Endothelial cell of hepatic sinusoid (primary cell): ENCODE data around the gene CAMTA1.

Source experiments
- in situ Hi-C: cut with HindIII; loops from 2 replicates; pipeline ENCODE4 v1.10.0; 2017; ENCODE audit warnings: low sequenced_read_pairs

Gene CAMTA1

GRCh38 chr1:7566417-7567375 lies 781.4 kb downstream of the CAMTA1 start:
- in situ Hi-C loops: no loop called here

- in situ Hi-C loops: no loop called here
Measured at GRCh38 chr1:7567376-7567775, 782.1 kb downstream of the CAMTA1 start.

- in situ Hi-C loops: no loop called here
Measured at GRCh38 chr1:7568053-7568452, 782.8 kb downstream of the CAMTA1 start.

GRCh38 chr1:7568901-7569524 lies 783.8 kb downstream of the CAMTA1 start:
- in situ Hi-C loops: no loop called here

- in situ Hi-C loops: no loop called here
Measured at GRCh38 chr1:7570311-7570710, 785.1 kb downstream of the CAMTA1 start.

GRCh38 chr1:7572654-7573152 lies 787.4 kb downstream of the CAMTA1 start:
- in situ Hi-C loops: no loop called here

- in situ Hi-C loops: no loop called here
Measured at GRCh38 chr1:7573481-7573880, 788.2 kb downstream of the CAMTA1 start.

DNA sequence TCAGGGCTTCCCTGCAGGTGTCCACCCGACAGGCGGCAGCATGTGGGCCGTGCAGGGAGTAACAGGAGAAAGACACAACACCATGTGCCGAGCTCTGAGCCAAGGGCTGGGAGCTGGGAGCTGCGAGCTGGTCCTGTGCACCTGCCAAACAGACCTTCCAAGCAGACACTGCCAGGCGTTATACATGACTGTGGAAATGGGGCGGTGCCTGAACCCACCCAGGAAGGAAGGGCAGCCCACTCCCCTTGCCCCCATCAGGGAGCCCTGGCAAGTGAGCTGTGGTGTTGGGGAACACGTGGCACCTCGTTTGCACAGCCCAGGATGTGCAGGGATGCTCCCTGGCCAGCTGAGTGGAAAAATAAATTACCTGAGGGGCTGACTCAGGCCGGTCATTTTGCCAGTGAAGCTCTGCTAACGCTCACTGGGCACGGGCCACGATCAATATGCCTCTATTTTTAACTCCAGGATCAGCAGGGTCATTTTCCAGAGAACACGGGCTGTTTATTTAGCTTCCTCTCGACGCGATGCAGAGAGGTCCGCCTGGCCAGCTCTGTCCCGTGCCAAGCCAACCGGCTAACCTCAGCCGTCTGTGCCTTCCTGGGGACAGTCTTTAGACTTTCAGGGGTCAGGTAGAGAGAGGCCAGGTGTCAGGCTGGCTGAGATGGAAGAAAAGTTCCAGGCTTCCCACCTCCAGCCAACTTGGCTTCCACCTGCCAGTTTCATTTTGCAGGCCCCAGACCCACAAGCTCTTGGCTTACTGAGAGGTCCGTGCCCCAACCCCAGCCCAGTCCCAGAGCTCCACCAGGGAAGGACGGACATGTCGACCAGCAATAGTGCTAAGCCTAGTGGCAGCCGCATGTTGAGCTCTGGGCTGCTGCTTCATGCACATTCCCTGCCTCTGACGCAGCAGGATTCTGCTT lies 789.1 kb downstream of the CAMTA1 start:
- in situ Hi-C loops: no loop called here

DNA sequence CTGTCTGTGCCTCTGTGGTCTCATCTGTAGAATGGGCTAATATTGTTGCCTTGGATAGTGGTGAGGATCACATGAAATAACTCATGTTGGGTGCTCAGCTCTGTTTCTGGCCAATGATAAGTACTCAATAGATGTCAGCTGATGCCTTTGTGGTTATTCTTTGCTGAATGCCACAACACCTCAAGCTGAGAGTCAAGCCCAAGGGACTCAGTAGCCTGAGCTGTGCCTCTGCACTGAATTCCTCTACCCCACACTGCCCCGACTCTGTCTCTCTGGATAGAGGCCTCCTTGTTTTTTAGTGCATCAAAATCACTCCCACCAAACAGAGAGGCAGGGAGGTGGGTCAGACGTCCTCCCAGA lies 789.8 kb downstream of the CAMTA1 start:
- in situ Hi-C loops: no loop called here

- in situ Hi-C loops: no loop called here
Measured at GRCh38 chr1:7576946-7577657, 791.8 kb downstream of the CAMTA1 start.

DNA sequence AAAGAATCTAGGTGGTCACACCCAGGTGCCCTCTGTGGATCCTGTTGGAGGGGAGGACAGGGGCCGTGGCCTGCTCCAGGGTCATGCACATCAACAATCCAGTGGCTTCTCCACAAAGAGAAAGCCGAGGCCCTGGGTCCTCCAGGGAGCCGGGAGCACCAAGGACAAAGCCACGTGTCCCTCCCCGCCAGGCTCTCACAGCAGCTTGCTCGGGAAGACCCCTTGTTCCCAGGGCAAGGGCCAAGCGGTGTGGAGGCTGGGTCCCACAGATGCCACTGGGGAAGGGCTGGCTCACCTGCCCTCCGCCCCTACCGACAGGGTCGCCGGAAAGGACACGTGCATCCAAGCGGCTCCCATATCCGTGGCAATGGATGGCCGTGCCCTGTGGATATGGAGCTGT lies 793.0 kb downstream of the CAMTA1 start:
- in situ Hi-C loops: no loop called here

DNA sequence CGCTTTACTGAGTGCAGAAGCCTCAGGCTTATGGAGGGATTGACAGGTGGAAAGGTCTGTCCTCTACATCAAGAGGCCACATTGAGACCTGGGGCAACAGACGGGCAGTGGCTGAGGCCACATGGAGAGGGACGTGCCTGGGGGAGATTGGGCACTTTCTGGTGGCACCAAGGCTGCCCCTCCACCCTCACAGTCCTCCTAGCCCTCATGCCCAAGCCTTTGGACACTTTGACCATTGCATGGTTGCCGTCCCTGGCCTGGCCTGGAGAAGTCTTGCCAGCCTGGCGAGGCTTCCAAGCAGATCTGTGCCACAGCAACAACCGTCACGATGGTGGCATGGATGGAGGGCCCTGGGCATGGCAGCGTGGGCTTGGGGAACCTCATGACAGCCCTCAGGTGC lies 793.8 kb downstream of the CAMTA1 start:
- in situ Hi-C loops: no loop called here

DNA sequence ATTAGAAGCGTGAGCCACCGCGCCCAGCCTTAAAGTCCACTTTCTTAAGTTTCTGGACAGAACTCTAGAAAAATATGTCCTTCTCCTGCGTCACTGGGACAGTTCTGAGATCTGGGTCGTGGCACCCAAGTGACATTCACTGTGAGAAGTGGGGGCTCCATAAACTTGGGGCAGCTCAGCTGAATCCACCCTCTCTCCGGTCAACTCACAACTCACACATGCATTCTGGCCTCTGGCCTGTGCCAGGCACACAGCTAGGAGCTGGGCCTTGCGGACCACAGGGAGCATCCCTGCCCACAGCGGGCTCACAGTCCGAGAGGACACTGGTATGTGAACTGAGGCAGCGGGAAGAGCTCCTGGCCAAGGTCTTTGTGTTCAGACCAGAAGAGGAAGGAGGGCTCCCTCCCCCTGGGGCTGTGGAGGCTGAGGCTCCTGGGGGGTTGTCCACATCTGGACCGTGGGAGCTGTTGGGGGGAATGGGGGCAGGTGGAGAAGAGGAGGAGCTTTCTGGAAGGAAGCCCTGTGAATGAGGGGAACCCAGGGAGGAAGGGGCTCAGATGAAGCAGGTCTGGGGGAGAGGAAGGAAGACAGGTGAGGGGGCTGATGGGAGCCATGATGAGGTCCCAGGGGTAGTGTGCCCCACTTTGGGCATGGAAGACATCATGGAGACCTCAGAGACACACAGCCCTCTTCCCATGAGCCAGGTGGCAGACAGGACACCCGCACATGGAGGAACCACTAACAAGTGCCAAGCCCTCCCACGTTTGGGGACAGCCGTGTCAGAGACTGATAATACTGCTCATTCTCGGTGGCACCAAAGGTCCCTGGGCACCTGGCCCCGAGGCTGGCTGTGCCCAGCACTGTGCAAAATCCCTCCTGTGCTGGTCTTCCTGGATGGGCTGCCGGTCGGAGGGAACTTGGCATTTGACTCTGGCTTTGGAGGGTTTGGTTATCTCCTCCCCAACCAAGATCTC lies 794.9 kb downstream of the CAMTA1 start:
- in situ Hi-C loops: no loop called here

GRCh38 chr1:7580923-7581753 lies 795.9 kb downstream of the CAMTA1 start:
- in situ Hi-C loops: no loop called here

- in situ Hi-C loops: no loop called here
Measured at GRCh38 chr1:7581754-7582459, 796.7 kb downstream of the CAMTA1 start.

GRCh38 chr1:7582460-7582972 lies 797.3 kb downstream of the CAMTA1 start:
- in situ Hi-C loops: no loop called here

GRCh38 chr1:7583291-7584096 lies 798.2 kb downstream of the CAMTA1 start:
- in situ Hi-C loops: no loop called here
